B cell (primary cell): ENCODE data around the gene TLK1. TPM values are rescaled to one million over a fixed set of nuclear protein-coding genes. Genes with fewer than 3 reads are reported as not detected.

Experiments
- ATAC-seq: fragments of 200-7000 bp; cut with Tn5 transposase; one replicate; pipeline ENCODE4 v1.10.0; 2021; ENCODE audit warnings: low read depth, mild to moderate bottlenecking, moderate number of reproducible peaks, moderate library complexity
- CTCF ChIA-PET: fragments of 350-600 bp; sonication (Branson Sonifier 250); formaldehyde crosslinking; loops from one replicate; lab custom pipeline; 2021; ENCODE audit warnings: antibody characterized with exemption, inconsistent platforms; lab: Charles Lee
- POLR2A ChIA-PET: fragments of 350-600 bp; sonication (Branson Sonifier 250); formaldehyde crosslinking; loops from one replicate; lab custom pipeline; 2021; ENCODE audit warnings: antibody characterized with exemption; lab: Charles Lee
- DNase-seq: peaks from one replicate; pipeline ENCODE4 v3.0.0; 2013
- H2AFZ ChIP-seq: 2 replicates; pipeline ENCODE4 v1.6.1; 2012; ENCODE audit warnings: mild to moderate bottlenecking, low read depth, low read length; ENCODE audit not compliant: insufficient read depth, poor library complexity, severe bottlenecking
- H3K27ac ChIP-seq, 2 donors: 1 replicate in 1 of 2; 2 replicates in 1 of 2; pipeline ENCODE4 v1.5.1; 2012 to 2013; ENCODE audit warnings: low read length in 2 of 2, mild to moderate bottlenecking in 2 of 2, moderate library complexity in 1 of 2
- H3K27me3 ChIP-seq, 4 experiments: fragments of 200-600 bp in 1 of 4; sonication (generic) in 1 of 4; replicated peaks in 1 of 4; 1 replicate in 2 of 4; 2 replicates in 2 of 4; pipeline versions ENCODE4 v1.6.1 to v1.7.0; 2013 to 2016; ENCODE audit warnings: low read length in 3 of 4, mild to moderate bottlenecking in 2 of 4, mixed read lengths in 1 of 4, moderate library complexity in 1 of 4; ENCODE audit not compliant: insufficient read depth in 4 of 4, control insufficient read depth in 3 of 4; ENCODE audit errors: control extremely low read depth in 1 of 4
- H3K36me3 ChIP-seq, 2 experiments: replicated peaks in 1 of 2; 1 replicate in 1 of 2; 2 replicates in 1 of 2; pipeline versions ENCODE4 v1.6.1 to v1.7.1; 2013; ENCODE audit warnings: low read length in 1 of 2; ENCODE audit not compliant: insufficient read depth in 2 of 2, control insufficient read depth in 1 of 2; ENCODE audit errors: control extremely low read depth in 1 of 2, extremely low read depth in 1 of 2
- H3K4me1 ChIP-seq, 2 donors: fragments of 200-600 bp in 1 of 2; sonication (generic) in 1 of 2; 1 replicate in 1 of 2; 2 replicates in 1 of 2; pipeline versions ENCODE4 v1.5.1 to v1.6.1; 2013 to 2017; ENCODE audit warnings: low read length in 2 of 2; ENCODE audit not compliant: control insufficient read depth in 2 of 2, insufficient read depth in 2 of 2
- H3K4me2 ChIP-seq: replicated peaks from 2 replicates; pipeline ENCODE3; 2012; ENCODE audit warnings: mild to moderate bottlenecking, low read depth, low read length; ENCODE audit not compliant: poor library complexity, severe bottlenecking
- H3K4me3 ChIP-seq, 5 experiments: fragments of 200-600 bp in 1 of 5; sonication (generic) in 1 of 5; 1 replicate in 3 of 5; 2 replicates in 2 of 5; pipeline versions ENCODE4 v1.5.1 to v1.7.0; 2011 to 2016; ENCODE audit warnings: low read length in 4 of 5, mild to moderate bottlenecking in 4 of 5, low read depth in 2 of 5, control low read depth in 1 of 5, moderate library complexity in 1 of 5; ENCODE audit not compliant: insufficient read depth in 1 of 5; ENCODE audit errors: control extremely low read depth in 1 of 5, extremely low read depth in 1 of 5
- H3K79me2 ChIP-seq: fragments of 200-600 bp; sonication (generic); one replicate; pipeline ENCODE4 v1.6.0; 2016; ENCODE audit warnings: low read length; ENCODE audit not compliant: control insufficient read depth, insufficient read depth
- H3K9ac ChIP-seq: fragments of 200-600 bp; sonication (generic); 2 replicates; pipeline ENCODE4 v1.6.1; 2017; ENCODE audit warnings: mild to moderate bottlenecking, low read length, moderate library complexity
- H3K9me3 ChIP-seq, 3 donors: one replicate each; pipeline versions ENCODE4 v1.6.1 to v1.7.1; 2013; ENCODE audit warnings: low read length in 2 of 3; ENCODE audit not compliant: control insufficient read depth in 2 of 3, insufficient read depth in 1 of 3; ENCODE audit errors: control extremely low read depth in 1 of 3
- H4K20me1 ChIP-seq: 2 replicates; pipeline ENCODE4 v1.6.0; 2012; ENCODE audit warnings: mild to moderate bottlenecking, low read length; ENCODE audit not compliant: insufficient read depth, control insufficient read depth, poor library complexity, severe bottlenecking
- H3K27ac Mint-ChIP-seq: one replicate; pipeline ENCODE4 v1.8.0; 2021; ENCODE audit warnings: mixed read lengths
- H3K27me3 Mint-ChIP-seq: one replicate; pipeline ENCODE4 v1.8.0; 2021; ENCODE audit warnings: mixed read lengths
- H3K4me1 Mint-ChIP-seq: one replicate; pipeline ENCODE4 v1.8.0; 2021; ENCODE audit warnings: mixed read lengths
- H3K4me3 Mint-ChIP-seq: one replicate; pipeline ENCODE4 v1.8.0; 2021; ENCODE audit warnings: mixed read lengths
- H3K9me3 Mint-ChIP-seq: one replicate; pipeline ENCODE4 v1.8.0; 2022; ENCODE audit warnings: mixed read lengths; ENCODE audit not compliant: insufficient read depth
- EZH2 ChIP-seq: IDR thresholded peaks from 2 replicates; pipeline ENCODE4 v1.6.1; 2012; ENCODE audit warnings: borderline replicate concordance, low read depth, mild to moderate bottlenecking, moderate library complexity, low read length; ENCODE audit not compliant: insufficient read depth, poor library complexity, severe bottlenecking
- WGBS: methylation state at CpG from one replicate; pipeline ENCODE4 v1.1.5; 2013; ENCODE audit warnings: missing lambda C conversion rate; ENCODE audit not compliant: insufficient coverage; 5-methylcytosine and 5-hydroxymethylcytosine counted together
- intact Hi-C: fragments of 100-400 bp; cut with micrococcal nuclease; formaldehyde crosslinking; loops from one replicate; pipeline ENCODE4 v1.10.0; 2022
- polyA plus RNA-seq: library from polyadenylated mRNA; depleted of rRNA; stranded (reverse); fragments of >200 nt; gene quantifications from 2 replicates; pipeline ENCODE4 v1.2.3, GENCODE V29; 2012
- total RNA-seq, 2 donors: library from RNA; stranded (reverse); fragments of 120-200 nt in 1 of 2; gene quantifications; 1 replicate in 1 of 2; 2 replicates in 1 of 2; pipeline versions ENCODE4 v1.2.3 to v1.2.4, GENCODE V29; 2013 to 2022
- TF ChIP-seq, protein P1 (sequence below): fragments of 200-600 bp; IDR thresholded peaks from one replicate; pipeline ENCODE4 v1.8.0; 2022; ENCODE audit warnings: antibody characterized with exemption, mild to moderate bottlenecking

The TLK1 gene
- total and polyA plus RNA-seq, 2 donors (not counting 1 experiment from before 2014, with no cell fraction given): 13.8 to 186 TPM

DNA sequence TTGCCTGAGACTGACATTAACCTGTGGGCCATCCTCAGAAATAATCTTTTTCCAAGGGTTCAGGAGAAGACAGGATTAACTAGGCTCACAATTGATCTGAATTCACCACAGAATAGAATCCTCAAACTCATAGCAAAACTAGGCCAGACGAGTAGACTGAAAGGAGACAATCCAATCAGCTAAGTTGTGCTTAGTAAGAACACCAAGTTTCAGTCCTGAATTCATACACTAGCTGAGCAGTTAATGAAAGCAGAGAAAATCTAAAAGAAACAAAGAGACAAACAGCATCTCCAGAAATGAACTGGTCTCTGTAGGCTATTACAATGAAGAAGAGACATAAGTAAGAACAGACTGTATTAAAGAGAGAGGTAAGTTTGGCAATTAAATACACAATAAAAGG, 142.2 kb downstream of the TLK1 start:
- Mint-ChIP-seq H3K4me1 (peaks cover 3% of the 10 kb centered on the region), H3K9me3 (no peaks in the 10 kb centered on the region), H3K4me3 (no peak overlapping the region), H3K27ac (no peak overlapping the region), H3K27me3 (no peaks in the 10 kb centered on the region)
- Histone ChIP-seq H3K9me3 (no peaks in the 10 kb centered on the region), H3K27ac (no peak overlapping the region), H3K4me3 (no peak overlapping the region), H3K4me1 (no peaks in the 10 kb centered on the region), H3K9ac (no peak overlapping the region), H3K27me3 (no peaks in the 10 kb centered on the region), H4K20me1 (no peaks in the 10 kb centered on the region), H2AFZ (no peak overlapping the region), H3K4me2 (no peak overlapping the region), H3K79me2 (no peaks in the 10 kb centered on the region), H3K36me3 (peaks cover 18 to 29% of the 10 kb centered on the region in 2 experiments)
- ATAC-seq: no peak
- no peak for TF ChIP-seq EZH2
- TF ChIP-seq, protein P1, sequence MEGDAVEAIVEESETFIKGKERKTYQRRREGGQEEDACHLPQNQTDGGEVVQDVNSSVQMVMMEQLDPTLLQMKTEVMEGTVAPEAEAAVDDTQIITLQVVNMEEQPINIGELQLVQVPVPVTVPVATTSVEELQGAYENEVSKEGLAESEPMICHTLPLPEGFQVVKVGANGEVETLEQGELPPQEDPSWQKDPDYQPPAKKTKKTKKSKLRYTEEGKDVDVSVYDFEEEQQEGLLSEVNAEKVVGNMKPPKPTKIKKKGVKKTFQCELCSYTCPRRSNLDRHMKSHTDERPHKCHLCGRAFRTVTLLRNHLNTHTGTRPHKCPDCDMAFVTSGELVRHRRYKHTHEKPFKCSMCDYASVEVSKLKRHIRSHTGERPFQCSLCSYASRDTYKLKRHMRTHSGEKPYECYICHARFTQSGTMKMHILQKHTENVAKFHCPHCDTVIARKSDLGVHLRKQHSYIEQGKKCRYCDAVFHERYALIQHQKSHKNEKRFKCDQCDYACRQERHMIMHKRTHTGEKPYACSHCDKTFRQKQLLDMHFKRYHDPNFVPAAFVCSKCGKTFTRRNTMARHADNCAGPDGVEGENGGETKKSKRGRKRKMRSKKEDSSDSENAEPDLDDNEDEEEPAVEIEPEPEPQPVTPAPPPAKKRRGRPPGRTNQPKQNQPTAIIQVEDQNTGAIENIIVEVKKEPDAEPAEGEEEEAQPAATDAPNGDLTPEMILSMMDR: no peak
- CTCF ChIA-PET: interaction anchor here (1.0 kb wide), 1 partner anchor 45 kb away, joined by 4 read pairs; no protein-coding TSS in a partner anchor
- intact Hi-C loops: loop anchor here (5.0 kb wide), 1 partner anchor 34 kb away; no protein-coding TSS in a partner anchor
- DNase-seq: no peak
- WGBS: no CpG with 5 or more reads among the region's 1 CpG
- POLR2A ChIA-PET: no interaction called here

DNA sequence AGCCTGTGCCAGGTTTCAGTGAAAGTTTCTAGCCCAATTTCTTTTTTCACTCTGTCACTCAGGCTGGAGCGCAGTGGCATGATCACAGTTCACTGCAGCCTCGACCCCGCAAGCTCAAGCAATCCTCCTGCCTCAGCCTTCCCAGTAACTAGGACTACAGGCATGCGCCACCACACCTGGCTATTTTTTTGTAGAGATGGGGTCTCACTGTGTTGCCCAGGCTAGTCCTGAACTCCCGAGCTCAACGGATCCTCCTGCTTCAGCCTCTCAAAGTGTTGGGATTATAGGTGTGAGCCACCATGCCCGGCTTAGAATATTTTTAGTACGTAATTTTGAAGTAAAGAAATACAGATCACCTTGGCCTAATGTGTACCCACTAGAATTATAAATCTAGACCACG, 144.6 kb downstream of the TLK1 start:
- H3K9me3 ChIP-seq: no peaks in the 10 kb centered on the region
- no peaks in the 10 kb centered on the region for H3K27me3 ChIP-seq
- POLR2A ChIA-PET: no interaction called here
- peaks cover 7 to 31% of the 10 kb centered on the region in 2 experiments for H3K36me3 ChIP-seq
- intact Hi-C loops: loop anchor here (5.0 kb wide), 1 partner anchor 36 kb away; no protein-coding TSS in a partner anchor
- H2AFZ ChIP-seq: no peak overlapping the region
- H4K20me1 ChIP-seq: no peaks in the 10 kb centered on the region
- H3K27me3 Mint-ChIP-seq: no peaks in the 10 kb centered on the region
- H3K79me2 ChIP-seq: no peaks in the 10 kb centered on the region
- H3K27ac ChIP-seq: no peak overlapping the region
- ATAC-seq (no peak), DNase-seq (no peak)
- H3K27ac Mint-ChIP-seq: no peak overlapping the region
- no peak overlapping the region for H3K9ac ChIP-seq
- no peak overlapping the region for H3K4me2 ChIP-seq
- 94% methylated on average over 3 of the region's 9 CpGs for WGBS
- no peak overlapping the region for H3K4me3 Mint-ChIP-seq
- no peaks in the 10 kb centered on the region for H3K9me3 Mint-ChIP-seq
- H3K4me1 ChIP-seq: no peaks in the 10 kb centered on the region
- CTCF ChIA-PET: interaction anchor here (1.9 kb wide), 1 partner anchor 400 kb away, joined by 7 read pairs; no protein-coding TSS in a partner anchor
- H3K4me1 Mint-ChIP-seq: peaks cover 3% of the 10 kb centered on the region
- TF ChIP-seq, protein P1: no peak
- TF ChIP-seq EZH2: no peak
- H3K4me3 ChIP-seq: no peak overlapping the region
